HG03139 (cell line): Measurements from ENCODE around the gene CARD10.
"Not testable (repeated sequence)": the region's sequence is repeated elsewhere in the genome, so short reads cannot be mapped to it uniquely, and the experiment has no call there.

Experiments
- ATAC-seq: cut with Tn5 transposase; IDR thresholded peaks from one replicate; pipeline ENCODE4 v1.9.1; 2021; ENCODE audit not compliant: unreplicated experiment

Gene CARD10

DNA sequence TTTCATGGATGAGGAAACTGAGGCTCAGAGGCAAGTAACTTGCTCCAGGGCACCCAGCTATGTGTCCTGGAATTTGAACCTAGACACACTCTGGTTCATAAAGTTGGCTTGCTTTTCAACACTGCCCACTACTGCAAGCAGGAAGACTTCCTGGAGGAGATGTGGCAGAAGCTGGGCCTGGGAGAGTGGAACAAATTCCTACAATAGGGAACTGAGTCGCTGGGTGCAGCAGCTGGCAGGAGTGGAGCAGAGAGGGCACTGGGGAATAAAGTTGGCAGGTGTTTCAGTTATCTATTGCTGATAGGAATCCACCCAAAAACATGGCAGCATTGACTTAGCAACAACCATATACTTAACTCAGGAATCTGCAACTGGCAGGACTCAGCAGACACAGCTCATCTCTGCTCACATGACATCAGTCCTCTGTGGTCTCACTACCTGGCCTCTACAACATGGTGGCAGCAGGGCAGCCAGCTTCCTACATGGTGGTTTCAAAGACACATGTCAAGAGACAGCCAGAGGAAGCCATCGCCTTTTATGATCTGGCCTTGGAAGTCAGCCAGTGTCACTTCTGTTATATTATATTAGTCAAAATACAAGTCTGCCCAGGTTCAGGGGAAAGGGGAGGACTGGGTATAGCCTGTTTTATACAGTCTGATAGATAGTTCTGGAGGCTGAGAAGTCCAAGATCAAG lies 10.6 kb upstream of the CARD10 start:
- no peak for ATAC-seq

DNA sequence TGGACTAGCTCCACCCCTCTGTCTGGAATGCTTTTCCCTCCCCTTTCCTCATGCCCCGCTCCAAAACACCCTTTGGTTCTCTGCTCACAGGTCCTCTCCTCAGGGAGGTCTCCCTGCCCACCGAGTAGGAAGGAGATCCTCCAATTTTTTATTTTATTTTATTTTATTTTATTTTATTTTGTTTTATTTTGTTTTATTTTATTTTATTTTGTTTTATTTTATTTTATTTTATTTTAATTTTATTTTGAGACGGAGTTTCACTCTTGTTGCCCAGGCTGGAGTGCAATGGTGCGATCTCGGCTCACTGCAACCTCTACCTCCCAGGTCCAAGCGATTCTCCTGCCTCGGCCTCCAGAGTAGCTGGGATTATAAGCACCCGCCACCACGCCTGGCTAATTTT lies 8.7 kb upstream of the CARD10 start:
- ATAC-seq, result not testable (repeated sequence)

DNA sequence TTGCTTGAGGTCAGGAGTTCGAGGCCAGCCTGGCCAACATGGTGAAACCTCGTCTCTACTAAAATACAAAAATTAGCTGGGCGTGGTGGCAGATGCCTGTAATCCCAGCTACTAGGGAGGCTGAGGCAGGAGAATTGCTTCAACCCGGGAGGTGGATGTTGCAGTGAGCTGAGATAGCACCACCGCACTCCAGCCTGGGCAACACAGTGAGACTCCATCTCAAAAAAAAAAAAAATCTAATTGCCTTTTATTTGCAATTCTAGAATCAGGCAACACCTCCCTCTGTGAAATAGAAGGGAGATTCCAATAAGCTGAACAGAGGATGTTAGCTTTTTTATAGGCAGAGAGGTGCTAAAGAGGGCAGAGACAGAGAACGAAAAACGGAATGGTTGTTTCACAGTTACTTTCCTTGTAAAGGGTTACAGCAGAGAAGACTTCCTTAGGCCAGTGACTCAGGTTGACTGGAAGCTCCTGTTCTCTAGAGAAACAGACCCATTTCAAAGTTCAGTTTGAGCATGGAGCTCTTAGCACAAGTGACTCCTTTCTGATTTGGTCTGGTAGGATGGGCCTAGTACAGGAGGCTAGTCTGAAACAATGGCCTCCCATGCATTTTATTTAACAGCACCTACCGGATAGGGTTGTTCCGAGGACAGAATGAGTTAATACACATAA lies 8.0 kb upstream of the CARD10 start:
- ATAC-seq, result not testable (repeated sequence)

DNA sequence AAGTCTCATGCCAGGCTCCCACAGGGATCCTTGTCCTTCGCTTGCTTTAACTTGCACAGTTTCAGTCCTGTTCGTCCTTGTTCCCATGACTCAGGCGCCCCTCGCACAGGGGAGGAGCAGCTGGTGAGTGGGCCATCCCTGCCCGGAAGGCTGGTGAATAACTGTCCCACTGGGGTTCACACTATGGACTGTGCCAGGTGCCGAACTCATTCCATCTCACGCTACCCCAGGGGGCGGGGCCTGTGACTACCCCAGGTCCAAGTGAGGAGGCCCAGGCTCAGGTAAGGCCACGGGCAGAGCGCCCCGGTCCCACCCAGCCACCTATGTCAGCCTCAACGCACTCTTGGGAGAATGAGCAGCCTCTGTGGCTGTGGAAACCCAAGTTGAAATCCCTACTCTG lies 7.2 kb upstream of the CARD10 start:
- ATAC-seq, result no peak

DNA sequence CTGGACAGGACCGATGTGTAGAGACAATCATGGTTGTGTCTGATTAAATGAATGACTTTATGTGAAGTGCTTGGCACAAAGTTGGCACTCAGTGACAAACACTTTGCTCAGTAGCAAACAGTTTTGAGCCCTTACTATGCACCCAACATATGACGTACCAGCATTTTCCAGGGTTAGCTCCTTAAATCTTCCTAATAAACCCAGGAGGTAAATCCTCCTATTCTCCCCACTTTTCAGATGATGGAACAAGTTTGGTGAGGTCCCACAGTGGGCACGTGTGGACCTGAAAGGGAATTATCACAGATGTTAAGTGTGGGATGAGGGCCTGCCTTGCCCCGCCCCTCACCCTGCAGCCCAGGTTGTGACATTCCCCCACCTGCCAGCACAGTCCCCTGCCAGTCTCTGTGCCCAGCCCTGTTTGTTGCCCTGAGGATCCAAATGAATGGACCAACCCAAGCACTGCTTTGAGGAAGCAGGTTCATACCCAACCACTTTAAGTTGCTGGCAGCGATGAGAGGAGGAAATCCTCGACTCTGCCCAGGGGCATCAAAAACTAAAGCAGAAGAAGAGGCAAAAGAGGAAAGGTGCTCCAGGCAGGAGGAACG lies 6.6 kb upstream of the CARD10 start:
- ATAC-seq, result no peak

DNA sequence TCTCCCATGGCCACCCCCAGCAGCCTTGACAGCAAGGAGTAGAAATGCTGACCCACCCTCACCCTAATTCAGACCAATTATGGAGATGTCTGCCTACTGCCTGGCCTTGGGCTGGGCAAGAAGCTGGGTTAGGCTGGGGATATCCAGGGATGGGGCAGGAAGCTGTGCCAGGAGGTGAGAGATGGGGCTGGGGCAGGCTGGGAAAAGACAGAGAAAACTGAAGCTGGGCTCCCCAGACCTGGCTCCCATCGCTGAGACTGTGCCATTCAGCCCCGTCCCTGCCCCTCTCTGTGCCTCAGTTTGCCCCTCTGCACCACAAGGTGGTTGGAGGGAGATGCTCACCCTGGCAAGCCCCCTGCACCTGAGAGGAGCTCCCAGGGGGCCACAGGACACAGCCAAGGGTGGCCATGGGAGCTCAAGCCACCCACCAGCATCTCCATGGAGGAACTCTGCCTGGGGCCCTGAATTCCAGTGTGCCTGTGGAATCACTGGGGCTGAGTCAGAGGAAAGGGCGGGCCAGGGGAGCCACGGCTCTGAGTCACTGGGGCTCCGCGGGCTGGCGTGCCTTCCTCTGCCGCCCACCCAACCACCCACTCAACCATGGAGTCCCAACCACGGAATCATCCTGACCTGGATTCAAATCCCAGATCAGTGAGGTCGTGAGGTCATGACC lies 6.0 kb upstream of the CARD10 start:
- no peak for ATAC-seq

DNA sequence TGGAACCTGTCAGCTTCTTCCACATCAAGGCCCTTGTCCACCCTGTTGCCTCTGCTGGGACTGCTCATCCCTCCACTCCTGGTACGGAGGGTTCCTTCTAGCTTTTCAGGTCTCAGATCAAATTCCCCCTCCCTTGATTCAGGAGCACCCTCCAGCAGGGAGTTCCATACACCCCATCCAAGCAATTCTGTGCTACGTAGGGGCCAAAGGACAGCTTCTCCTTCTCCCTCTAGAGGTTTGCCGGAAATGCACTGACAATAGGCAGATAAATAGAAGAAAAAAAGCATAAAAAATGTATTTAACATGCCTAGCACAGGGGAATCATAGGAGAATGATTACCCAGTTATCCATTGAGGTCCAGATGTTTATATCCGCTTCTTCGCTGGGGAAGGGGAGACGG lies 3.3 kb upstream of the CARD10 start:
- ATAC-seq, result no peak

DNA sequence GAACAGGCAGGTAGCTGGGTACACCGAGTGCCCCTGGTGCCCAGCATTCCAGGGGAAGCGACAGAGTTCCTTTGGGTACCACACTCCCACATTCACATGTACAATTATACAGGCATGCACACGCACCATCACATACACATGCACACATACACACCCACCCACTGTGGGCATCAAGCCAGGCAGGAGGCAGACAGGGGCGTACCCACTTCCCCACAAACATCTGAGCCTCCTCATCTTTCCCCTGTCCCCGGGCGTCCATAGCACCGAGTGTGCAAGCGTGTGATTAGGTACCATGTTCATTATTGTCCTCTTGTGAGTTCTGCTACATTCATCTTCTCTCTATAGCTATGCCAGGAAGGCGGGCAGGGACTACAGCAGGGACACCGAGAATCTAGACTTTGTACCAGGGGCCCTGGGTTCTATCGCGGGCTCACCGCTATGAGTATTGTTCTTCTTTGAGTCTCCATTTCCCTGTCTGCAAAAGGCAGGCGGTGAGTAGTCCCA lies 2.1 kb upstream of the CARD10 start:
- no peak for ATAC-seq

DNA sequence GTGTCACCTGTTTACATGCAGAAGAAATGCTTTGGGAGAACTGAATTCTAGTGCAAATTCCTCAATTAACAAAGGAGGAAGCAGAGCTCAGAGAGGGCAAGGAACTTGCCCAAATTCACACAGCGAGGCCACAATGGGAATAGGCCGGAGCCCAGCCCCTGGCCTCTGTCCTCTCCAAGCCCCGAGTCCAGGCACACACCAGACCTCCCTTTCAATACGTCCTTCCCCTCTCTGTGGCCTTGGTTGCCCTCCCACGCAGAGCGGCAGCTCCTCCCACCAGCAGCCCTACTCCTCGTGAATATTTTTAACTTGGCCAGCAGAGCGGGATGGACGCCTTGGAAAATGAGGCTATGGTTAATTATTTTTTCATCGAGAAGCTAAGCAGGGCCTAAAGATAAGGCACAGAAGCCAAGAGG lies 1.6 kb upstream of the CARD10 start:
- ATAC-seq, result no peak

DNA sequence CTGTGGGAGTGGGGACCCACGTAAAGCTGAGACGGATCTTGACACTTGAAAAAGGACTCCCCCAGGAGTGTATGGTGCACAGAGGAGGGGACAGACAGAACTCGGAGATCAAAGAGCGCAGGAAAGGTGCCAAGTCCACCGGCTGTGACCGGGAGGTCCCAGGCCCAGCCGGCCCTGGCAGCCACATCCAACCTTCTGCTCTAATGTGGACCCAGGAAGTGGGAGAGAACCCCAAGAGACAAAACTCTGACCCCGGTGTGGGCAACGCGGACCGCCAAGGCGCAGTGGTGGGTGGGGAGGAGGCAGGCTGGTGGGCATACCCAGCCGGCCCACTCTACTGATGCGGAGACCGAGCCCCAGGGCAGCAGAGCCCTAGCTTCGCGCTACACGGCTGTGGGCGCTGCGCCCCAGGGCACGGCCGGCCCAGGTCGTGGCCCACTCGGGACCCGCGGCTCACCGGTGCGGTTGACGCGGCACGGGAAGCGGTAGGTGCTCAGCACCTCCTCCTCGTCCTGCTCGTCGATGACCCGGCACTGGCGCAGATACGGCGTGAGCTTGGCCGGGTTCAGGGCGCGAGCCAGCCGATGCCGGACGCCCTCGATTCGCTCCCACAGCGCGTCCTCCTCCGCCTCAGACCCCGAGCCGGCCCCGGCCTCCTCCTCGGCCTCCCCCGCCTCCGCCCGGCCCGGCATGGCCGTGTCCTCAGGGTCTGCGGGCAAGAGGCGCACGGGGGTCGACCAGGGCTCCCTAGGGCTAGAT lies 527 bp downstream of the CARD10 start:
- no peak for ATAC-seq

DNA sequence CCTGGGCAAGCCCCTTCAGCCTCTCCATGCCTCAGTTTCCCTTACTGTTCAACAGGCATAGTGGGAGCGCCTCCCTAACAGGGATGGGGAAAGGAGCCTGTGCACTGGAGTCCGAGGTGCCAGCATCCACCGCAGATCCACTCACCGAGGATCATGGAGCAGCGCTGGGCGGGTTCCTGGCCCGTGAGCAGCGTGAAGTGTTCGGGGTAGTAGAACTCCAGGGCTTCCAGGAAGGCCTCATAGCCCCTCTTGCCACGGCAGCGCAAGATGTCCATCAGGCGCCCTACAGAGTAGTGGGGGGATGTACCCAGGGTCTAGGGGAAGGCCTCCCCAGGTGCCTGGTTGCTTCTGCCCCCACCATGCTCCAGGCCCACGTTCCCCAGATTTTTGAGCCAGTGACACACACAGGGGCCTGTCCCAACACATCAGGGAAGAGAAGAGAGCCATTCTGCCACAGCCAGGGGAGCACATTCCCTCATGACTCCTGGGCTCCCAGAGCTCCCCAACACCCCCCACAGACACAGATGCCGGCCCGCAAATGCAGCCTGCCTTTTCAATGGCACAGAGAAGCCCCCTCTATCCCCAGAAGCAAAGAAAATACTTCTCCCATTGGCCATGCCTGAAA lies 1.3 kb downstream of the CARD10 start:
- no peak for ATAC-seq

DNA sequence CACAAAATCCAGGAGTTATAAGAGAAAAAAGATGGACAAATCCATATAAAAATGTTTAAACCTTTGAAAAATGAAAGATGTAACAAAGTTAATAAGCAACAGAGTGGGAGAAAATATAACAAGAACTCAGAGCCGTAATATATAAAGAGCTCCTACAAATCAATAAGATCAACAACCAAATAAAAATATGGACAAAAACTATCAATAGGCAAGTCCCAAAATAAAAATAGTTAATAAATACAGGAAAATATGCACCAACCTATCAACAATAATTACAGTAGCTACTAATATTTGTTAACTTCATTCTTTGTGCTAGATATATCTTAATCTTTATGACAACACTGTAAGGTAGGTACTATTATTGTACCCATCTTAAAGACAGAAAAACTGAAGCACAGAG lies 2.8 kb downstream of the CARD10 start:
- ATAC-seq, result no peak

DNA sequence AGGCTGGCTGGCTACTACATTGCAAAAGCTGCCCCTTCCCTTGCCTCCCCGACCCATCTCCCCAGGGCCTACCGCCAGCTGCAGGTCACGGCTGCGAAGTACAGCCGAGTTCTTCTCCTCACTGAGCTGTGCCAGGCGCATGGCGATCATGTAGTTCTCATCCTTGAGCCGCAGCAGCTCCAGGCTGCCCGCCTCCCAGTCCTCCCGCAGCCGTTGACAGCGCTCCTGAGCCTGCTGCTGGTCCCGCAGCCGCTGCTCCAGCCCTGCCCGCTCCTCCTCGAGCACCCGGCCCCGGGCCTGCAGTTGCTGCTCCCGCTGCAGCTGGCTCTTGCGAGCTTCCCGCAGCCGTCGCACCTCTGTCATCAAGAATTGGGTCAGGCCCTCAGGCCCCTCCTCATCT lies 3.3 kb downstream of the CARD10 start:
- ATAC-seq, result no peak

DNA sequence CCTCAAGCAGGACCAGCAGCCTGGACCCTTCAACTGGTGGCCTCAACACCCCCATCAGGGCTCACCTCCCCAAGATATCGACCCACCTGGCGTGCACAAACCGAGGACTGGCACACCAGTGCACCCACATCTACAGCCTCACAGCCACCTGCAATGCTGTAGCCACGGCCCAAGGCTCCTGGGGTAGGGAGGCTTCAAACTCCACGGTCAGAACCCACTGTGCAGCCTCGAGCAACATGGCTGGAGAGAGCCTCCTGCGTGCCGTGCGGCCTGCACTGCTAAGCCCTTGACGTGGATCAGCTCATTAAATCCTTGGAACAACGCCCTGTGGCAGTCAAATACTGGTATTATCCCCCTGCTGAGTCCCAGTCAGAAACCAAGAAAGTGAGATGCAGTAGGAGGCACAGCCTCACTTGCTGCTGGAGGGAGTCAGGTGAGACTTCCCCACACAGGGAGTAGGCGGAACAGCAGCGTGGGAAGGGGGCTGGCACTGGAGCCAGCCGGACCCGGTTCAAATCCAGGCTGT lies 4.6 kb downstream of the CARD10 start:
- ATAC-seq, result no peak

DNA sequence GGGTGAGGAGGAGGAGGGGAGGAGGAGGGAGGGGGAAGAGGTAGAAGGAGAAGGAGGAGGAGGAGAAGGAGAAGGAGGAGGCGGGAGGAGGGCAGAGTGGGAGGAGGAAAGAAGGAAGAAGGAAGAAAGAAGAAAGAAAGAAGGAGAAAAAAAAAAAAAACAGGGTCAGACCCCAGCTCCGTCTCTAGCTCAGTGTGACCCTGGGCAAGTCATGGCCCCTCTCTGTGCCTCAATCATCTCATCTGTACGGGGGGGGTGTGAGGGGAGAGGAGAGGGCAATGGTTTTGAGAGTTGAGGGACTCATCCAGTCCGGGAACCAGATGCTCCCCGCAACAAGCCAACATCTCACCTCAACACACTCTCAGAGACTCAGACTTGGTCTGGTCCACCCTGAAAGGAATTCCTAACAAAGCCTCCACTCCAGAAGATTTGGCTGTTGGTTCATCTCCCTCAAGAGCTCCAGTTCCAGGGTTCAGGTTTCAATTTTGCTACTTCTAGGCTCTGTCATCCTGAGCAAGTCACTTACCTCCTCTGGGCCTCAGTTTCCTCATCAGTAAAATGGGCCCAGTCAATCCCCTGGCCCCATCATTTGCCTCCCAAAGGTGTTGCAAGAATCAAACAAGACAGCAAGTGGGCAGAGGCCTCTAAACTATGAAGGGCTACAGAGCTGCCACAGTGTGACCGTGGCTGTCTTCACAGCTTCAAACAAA lies 7.7 kb downstream of the CARD10 start:
- no peak for ATAC-seq

DNA sequence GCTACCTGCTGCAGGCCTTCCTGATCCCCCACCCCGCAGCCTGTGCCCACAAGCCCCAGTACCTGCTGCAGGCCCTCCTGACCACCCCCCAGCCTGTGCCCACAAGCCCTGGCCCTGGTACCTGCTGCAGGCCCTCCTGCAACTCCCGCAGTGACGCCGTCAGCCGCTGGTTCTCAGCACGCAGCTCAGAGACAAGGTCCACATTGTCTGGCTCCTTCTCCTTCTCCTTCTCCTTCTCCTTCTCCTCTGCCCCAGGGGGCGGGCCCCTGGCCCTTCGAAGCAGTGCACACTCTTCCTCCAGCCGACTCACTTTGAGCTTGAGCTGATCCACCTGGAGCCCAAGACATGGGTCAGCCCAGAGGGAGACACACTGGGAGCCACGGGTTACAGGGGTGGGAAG lies 9.1 kb downstream of the CARD10 start:
- ATAC-seq, result no peak

DNA sequence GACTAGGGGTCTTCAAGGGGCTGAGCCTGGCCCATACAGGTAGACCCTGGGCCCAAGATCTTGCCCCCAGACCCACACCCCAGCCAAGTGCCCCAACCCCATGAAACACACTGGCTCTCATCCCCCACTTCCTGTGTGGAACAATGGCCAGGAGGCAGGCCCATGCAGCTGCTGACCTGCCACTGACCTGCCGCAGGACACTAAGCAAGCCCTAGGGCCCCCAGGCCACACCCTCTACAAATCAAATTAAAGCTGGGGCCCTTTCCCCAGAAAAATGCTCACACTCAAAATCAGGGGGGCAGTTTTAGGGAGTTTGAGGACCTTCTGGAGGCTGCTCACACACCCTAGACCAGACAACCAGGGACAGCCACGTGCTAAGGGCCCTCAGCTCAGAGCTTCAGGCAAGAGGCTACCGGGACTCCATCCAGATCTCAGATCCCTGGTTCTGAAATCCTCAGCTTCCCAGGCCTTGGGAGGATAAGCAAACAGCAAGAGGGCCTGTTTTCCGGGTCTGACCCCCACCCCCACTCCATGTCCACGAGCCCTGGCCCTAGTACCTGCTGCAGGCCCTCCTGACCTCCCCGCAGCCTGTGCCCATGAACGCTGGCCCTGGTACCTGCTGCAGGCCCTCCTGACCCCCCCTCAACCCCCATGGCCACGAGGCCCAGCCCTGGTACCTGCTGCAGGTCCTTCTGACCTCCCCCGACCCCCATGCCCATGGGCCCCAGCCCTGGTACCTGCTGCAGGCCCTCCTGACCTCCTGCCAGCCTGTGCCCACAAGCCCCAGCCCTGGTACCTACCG lies 10.0 kb downstream of the CARD10 start:
- ATAC-seq, result no peak

DNA sequence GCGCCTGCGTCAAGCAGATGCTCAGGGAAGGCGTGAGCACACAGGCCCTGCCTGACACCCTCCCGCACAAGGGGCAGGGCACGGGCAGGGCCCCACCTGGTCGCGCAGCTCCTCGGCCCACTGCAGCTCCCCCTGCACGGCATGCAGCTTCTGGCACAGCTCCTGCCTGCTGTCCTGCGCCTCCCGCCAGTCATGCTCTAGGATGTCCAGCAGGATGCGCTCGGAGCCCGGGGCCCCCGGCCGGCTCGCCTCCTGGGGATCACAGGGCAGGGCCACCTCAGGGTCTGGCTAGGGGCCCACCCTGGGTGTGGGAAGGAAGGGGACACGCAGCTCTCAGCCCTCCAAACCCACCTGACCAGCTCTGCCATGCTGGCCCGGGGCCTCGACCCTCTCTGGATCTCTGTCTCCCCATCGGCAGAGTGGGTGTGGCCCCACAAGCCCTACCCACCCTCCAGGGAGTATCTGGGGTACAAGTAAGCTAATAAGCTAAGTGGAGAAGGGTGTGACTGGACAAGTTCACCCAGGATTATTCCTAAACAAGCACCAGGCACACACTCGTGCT lies 10.7 kb downstream of the CARD10 start:
- no peak for ATAC-seq

DNA sequence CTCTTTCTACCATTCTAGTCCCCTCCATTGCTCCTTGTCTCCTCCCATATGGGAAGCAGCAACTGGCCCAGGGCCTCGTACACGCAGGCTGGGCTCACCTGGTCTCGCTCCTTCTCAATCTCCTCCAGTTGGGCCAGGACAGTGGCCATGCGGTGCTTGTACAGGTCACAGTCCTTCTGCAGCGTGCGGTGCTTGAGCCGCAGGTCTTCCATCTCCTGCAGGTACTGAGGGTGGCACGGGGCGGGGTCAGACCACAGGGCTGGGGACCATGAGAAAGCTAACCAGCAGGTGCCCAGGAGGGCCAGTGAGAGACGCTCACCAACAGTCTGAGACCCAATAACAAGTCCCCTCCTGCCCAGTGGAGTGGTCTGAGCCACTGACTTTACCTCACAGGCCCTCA lies 11.5 kb downstream of the CARD10 start:
- no peak for ATAC-seq
